K562 (cell line): ENCODE results near the gene MLLT6.

Experiments
- CREB3 ChIP-seq: fragments of 450-650 bp; conservative IDR thresholded peaks from 2 replicates; pipeline ENCODE4 v1.6.1; 2016; ENCODE audit warnings: missing genetic modification characterization, low read depth, mild to moderate bottlenecking, missing compliant biosample characterization, moderate library complexity
- CTCF ChIP-seq, 3 experiments: IDR thresholded peaks in 2 of 3; conservative IDR thresholded peaks in 1 of 3; 2 replicates each; pipeline ENCODE4 v1.5.1; 2011 to 2012; ENCODE audit warnings: low read length in 3 of 3, mild to moderate bottlenecking in 3 of 3, control low read depth in 2 of 3, improper control_type of control experiment in 1 of 3, inconsistent platforms in 1 of 3, low read depth in 1 of 3, mixed read lengths in 1 of 3, moderate library complexity in 1 of 3; ENCODE audit not compliant: insufficient read depth in 2 of 3
- EZH2 ChIP-seq: IDR thresholded peaks from 2 replicates; pipeline ENCODE4 v1.6.1; 2012; ENCODE audit warnings: low read depth, mild to moderate bottlenecking, inconsistent platforms, low read length, borderline replicate concordance
- HDGF ChIP-seq: fragments of 450-650 bp; IDR thresholded peaks from 2 replicates; pipeline ENCODE4 v1.6.1; 2016
- KLF13 ChIP-seq: fragments of 450-650 bp; IDR thresholded peaks from 2 replicates; pipeline ENCODE4 v1.6.1; 2016; ENCODE audit warnings: missing genetic modification characterization, low read depth, mild to moderate bottlenecking, missing compliant biosample characterization, moderate library complexity, borderline replicate concordance
- MAX ChIP-seq: sonication (generic); formaldehyde crosslinking; IDR thresholded peaks from 2 replicates; pipeline ENCODE4 v1.9.0; 2022; ENCODE audit warnings: mild to moderate bottlenecking, missing genetic modification reagents
- NR1H2 ChIP-seq: sonication (generic); formaldehyde crosslinking; IDR thresholded peaks from 2 replicates; pipeline ENCODE4 v1.4.0; 2020; ENCODE audit warnings: mild to moderate bottlenecking, missing genetic modification reagents
- POLR2A ChIP-seq: fragments of 450-650 bp; conservative IDR thresholded peaks from 2 replicates; pipeline ENCODE4 v1.6.1; 2016
- ZNF431 ChIP-seq: sonication (generic); formaldehyde crosslinking; IDR thresholded peaks from 2 replicates; pipeline ENCODE4 v1.8.0; 2022; ENCODE audit warnings: mild to moderate bottlenecking, missing genetic modification reagents

GRCh38 chr17:38753071-38753506 lies 48.0 kb downstream of the MLLT6 start:
- TF ChIP-seq ZNF431 (CRISPR knock-in tag) (no peak), EZH2 (no peak), HDGF (no peak), MAX (CRISPR knock-in tag) (no peak), CTCF (IDR thresholded peaks at IDR 0.05 in 2 of 3, conservative IDR thresholded peaks at IDR 0.05 in 1 of 3; ENCODE audit: insufficient read depth in 2 of 3, low read depth in 1 of 3, low read length in 3 of 3) (no peak), KLF13 (tag) (no peak), POLR2A (no peak), CREB3 (no peak), NR1H2 (no peak)
